HG02973 (cell line): ENCODE measurements around the gene CMTR1.

Source experiments
- ATAC-seq: cut with Tn5 transposase; IDR thresholded peaks from one replicate; pipeline ENCODE4 v1.9.1; 2021; ENCODE audit warnings: moderate library complexity; ENCODE audit not compliant: unreplicated experiment

CMTR1 gene

DNA sequence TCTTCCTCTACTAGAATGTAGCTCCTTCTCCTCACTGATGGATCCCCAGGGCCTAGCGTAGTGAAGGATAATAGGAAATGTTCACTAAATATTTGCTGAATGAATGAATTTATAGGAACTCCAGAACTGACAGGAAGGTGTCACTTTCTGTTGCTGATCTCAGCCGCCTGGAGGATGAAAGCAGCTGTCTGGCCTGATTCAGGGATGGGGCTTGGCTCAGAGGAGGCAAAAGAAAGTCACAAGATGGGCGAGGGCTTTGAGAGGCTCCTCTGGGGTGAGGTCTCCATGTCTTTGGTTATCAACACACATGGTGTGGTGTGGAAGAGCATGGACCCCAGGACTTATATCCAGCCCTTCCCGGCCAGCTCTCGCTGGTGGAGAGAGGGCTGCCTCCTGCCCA is 78.2 kb downstream of the CMTR1 start:
- ATAC-seq: no peak

DNA sequence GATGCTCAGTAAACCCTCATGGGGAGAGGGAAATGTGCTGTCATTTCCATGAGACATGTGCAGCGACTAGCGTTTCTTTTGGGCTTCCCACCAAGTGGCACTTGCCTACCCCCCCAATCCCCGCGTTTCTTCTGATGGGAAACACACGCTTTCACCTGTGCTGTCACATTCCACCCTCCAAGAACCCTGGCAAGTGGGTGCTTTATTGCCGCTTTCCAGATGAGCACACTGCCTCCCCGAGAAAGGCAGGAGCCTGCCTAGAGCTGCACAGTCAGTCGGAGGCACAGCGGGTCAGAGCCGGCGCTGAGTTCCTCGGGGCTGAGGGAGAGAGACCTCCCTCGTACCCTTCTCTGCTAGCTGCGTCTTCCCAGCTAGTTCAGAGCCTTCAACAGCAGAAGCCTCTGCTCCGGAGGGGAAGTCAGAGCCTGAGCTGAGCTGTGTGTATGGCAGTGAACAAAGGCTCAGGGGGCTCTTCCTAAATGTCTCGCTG is 78.9 kb downstream of the CMTR1 start:
- no peak for ATAC-seq

DNA sequence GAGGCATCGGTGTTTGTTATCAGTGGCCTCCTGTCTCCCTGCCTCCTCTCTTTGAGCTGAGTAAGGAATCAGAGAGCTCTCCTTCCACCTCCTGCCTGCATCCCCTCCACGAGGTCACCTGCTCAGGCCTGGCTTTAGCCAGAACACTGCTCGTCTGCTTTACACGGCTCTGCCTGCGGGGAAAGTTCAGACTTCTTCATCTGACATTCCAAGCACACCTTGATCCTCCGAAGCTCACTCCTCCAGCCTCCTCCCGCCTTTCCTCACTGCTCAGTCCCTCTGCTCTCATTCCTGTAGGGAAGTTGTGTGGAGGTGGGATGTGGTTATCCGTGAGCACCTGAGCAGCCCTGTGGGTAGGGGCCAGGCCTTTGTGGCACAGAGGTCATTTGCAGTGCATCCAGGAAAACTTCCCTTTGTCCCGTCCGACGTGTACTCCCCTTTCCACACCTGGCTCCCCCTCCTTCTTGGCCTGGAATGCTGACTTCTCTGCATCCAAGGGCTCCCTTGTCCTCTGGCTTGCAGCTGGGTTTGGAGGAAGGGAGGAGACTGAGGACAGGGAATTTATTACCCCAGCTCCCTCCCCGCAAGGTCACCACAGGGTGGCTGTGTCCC is 79.5 kb downstream of the CMTR1 start:
- no peak for ATAC-seq

DNA sequence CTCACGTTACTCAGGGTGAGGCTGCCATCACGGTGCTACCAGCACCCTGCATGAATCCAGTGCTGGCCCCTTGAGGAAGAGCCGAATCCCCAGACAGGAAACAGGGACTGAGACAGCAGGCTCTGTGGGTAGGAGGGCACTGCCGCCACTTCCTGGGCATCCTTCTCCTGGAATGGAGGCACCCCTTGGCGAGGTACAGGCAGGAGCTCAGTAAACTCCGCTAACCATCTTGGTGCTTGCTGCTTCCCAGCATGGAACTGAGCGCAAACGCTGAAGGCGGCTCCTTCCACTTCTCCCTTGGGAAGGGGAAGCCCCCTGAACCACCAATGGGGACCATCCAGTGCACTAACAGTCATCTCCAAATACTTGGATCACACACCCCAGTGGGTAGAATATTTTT is 80.1 kb downstream of the CMTR1 start:
- ATAC-seq: no peak

DNA sequence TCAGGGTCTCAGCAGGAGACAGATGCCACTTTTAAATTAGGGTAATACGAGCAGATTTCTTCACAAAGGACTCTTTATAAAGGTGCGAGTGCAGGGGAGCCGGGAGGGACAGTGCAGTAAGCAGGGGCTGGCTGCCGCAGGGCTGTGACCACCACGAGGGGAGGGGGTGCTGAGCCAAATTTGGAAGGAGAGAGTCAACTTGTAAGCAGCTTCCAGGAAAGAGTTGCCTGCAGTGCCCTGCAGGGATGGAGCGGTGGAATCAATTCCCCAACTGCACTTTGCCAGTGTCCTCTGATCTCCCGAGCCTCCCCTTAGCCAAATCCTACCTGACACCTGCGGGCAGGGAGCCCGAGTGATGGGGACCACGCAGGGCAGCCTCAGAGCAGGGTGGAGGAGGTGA is 80.6 kb downstream of the CMTR1 start:
- ATAC-seq: no peak

DNA sequence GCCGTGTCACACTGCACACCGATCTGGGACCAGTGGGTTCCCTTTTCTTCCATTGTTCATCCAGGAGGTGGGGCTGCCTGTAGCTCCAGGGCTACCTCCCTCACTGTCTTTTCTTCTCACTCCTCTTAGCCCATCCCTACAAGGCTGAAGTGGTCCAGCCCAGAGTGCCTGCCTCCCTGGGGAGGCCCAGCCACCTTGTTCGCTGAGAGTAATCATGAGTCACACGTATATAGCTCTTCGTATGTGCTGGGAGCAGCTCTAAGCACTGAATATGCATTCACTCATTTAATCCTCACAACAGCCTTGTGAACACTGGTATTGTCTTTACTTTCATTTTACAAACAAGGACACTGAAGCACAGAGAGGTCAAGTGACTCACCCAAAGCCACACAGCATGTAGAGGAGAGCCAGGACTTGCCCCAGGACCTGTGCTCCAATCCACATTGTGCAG is 81.3 kb downstream of the CMTR1 start:
- no peak for ATAC-seq

DNA sequence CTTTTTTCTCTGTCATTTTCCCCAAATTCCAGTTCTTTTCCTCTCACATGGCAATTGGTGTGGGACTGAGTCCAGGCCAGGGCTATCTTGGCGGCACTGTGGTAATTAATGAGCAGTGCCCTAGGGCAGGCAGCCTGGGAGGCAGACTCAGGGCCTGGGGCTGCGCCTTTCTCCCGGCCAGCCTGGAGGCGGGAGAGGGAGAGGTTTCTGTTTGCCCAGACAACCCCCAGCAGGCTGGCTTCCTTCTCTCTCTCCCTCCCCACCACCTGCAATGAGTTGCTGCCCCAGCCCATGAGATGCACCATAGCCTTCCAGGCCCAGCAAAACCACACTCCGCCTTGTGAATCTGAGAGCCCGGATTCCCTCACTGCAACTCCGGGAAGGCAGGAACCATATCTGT is 81.8 kb downstream of the CMTR1 start:
- ATAC-seq: no peak

DNA sequence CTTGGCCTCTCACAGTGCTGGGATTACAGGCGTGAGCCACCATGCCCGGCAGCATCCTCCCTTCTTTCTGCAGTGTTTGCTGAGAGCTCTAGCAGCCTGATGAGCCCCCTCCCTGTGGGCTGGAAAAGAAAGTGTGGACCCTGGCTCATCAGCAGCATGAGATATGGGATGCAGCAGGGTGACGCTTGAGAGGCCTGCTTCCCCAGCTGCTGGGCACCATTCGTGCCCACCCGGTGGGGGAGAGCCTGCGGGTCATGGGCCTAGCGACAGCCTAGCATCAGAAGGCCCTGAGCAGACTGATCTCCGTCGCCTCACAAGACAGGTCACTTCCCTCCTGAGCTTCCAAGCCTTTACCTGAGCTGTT is 82.7 kb downstream of the CMTR1 start:
- ATAC-seq: no peak

DNA sequence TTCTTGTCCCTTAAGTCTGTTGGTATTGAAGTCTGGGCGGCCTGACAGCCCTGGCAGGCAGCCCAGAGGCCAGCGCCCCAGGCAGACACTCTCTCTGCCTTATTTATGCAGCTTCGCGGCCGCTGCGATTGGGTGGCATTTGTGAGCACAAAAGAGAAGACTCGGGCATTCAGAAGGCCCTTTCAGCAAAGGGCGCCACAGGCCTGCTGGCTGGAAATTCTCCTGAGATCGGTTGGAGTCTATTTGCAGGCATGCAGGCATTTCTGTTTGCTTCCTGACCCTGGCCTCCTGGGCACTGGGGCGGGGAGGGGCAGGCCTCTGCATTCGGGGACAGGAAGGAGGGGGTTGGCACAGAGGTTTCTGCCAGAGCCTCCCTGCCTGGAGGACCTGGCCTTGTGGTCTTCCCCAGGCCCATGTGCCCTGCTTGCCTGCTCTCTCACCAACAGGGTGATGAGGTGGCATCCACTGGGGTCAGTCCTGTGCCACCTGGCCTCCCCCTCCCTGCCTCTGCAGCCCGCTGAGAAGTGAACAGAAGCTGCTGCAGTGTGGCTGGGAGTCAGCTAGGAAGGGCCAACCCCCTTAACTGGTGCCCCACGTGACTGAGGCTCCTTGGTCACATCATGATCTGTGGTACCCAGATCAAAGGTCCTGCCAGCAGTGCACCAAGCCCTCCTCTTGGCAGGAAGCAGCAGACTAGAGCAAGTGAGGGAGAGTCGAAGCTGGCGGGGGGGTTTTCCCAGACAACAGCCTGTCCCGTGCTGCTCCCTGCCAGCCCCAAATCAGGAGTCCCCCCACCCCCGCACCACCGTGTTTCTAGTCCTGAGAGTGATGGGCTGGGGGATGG is 83.3 kb downstream of the CMTR1 start:
- no peak for ATAC-seq

DNA sequence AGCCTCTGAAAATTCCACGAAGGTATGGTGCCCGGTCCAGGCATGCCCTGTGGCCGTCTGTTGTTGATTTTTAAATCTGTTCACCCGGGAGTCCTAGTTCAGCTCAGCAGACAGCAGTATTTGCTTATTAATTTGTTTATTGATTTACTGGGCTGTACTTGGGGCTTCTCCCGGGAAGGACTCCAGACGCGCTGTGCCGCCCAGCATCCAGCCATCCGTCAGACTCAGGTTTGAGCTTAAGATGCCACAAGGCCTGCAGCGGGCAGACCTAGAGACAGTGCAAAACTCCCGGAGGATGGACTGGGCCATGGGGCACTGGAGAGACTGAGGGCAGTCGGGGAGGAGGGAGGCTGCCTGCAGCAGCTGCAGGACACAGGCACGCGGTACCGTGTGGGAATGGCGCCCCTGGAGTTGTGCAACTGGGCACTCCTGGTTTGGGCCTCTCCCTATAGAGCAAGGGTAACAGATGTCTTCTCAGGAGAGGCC is 83.9 kb downstream of the CMTR1 start:
- ATAC-seq: no peak

DNA sequence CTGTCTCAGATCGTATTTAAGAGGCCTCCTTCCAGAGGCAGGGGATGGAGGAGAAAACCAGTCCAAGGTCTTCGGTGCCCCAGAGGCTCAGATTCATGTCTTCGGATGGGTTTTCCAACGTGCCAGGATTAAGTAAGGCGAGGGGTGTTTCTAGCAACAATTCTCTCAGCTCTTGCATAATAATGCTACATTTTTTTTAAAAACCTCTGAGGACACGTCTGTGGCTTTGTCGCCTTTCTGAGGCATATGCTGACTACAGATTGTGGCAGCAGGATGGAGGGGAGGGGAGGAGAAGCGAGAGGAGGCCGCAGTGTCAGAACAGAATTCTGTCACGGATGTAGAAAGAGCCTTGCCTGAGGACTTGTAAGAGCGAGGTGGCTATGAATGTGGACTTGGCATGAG is 84.4 kb downstream of the CMTR1 start:
- no peak for ATAC-seq

DNA sequence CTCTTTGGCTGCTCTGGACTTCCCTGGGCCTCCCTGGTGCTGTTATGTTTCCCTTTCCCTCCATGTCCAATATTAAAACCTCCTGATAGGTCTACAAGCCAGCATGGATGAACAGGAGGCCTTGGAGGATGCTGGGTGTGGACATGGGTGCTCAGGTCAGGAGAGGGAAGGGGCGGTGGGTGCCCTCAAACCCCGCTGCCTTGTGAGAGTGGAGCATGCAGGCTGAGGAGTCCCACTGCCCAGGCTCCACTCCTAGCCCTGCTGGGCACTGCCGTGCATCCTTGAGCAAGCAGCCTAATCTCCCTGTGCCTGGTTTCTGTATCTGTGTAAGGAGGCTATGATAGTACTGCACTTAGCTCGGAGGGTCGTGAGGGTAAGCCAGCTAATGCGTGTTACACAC is 85.1 kb downstream of the CMTR1 start:
- no peak for ATAC-seq

DNA sequence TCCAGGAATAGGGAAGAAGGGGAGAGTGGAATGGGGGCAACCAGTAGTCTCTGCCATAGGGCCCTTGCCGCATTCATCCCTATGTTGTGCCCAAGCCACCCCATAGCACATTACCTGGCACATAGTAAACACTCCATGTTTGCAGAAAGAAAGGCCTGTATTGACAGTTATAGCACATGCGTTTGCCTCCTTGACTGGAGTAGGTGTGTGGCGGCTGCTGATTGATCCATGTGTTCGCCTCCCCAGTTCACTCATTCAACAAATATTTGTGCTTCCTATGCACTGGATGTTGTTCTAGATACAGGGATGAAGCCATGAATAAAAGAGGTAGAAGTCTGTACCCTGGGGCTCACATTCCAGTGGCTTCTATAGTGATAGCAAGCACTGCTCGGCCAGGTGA is 86.4 kb downstream of the CMTR1 start:
- no peak for ATAC-seq

DNA sequence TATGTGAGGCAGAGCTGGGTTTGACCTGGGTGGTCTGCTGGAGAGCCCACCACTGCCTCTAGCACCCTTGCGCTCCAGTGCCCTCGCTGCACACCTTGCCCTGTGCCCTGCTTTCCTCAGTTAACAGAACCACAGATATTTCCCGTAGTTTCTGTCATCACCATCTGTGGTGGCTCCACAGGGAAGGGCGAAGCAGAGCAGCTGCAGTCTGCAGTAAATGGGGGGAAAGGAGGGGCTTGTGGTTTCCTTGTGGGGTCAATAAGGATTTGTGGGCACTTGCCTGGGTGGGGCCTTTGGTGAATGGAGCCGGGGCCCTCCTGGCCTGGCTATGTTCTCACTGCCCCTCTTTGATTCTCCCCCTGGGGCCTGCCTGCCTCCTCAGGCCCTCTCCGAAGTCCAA is 87.9 kb downstream of the CMTR1 start:
- no peak for ATAC-seq

DNA sequence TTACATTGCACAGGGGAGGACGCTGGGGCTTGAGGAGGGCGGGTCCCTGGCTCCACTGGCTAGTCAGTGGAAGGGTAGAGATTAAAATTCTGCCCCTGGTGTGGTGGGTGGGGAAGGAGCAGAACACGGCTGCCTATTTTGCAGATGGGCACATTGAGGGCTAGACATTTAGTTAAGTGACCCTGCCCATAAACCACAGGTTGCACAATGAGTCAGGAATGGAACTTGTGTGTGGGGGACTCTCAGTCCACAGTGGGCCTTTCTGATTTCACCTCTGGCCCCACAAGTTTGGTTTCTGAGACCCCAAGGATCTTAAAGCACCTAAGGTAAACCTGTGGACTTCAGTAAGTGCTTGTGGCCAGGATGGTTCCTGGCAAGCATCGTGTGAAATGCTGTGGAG is 88.7 kb downstream of the CMTR1 start:
- ATAC-seq: no peak

DNA sequence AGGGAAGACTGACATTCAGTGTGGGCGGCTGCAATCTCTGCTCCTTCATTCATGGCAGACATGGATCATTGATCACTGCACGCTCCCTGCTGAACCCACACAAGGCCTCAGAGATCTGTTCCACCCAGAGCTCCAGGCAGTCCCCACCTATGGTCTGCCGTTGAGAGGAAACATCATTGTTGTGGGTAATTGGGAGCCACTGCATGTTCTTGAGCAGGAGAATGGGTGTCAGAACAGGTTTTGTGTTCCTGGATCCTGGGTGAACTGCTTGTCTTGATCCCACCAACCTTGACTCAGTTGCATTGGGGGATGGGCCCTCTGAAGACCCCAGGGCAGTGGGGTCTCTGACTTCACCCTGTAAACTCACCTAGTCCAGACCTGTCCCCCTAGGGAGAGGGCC is 89.8 kb downstream of the CMTR1 start:
- no peak for ATAC-seq

DNA sequence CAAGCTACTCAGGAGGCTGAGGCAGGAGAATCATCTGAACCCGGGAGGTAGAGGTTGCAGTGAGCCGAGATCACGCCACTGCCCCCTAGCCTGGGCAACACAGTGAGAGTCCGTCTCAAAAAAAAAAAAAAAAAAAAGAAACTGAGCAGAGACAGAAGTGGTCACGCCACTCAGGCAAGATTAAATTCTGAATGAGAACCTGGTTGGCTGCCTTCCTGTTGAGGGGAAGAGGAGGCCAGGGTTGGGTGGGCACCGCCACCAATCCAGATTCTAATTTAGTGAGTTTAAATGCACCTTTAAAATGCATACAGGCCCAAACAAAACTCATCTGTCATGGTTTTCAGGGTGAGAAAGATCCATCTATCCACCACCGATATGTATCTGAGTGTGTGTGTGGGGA is 90.4 kb downstream of the CMTR1 start:
- no peak for ATAC-seq

DNA sequence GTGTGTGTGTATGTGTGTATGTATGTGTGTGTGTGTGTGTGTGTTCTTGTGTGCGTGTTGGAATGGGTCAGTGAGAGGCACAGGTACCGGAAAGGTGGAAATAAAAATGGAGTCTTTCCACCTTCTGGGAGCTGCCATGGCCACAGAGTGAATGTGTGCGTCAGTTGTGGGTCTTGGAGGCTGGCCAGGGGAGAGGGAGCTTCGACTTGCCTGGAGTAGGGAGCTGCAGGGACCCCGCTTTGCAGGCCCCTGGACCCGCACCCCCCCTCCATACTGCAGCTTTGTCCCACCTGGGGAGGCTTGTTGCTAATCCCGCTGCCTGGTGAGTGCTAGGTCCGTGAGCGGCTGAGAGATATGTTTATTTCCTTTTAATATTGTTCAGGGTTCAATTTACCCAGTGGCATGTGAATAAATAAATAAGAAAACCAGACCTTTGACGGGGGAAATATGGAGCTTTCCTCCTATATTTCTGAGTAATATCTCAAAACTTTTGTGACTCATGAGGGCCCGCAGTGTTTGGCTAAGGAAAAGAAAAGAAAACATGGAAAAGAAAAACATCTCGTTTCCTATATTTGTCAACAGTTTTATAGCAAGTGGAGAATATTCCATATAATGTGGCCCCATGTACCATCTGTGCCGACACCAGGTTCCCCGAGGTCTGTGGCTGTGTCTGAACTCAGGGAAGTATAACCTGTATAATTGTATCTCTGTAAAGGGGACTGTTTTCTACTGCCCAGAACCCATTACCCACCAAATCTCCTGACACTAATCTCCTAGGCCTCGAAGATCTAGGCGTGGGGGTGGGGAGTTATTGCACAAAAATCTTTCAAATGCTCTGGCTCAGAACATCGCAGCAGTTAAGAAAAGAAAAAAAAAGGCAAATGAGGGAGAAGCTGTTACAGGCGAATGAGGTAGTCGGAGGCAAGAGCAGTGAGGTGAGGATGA is 91.3 kb downstream of the CMTR1 start:
- ATAC-seq: no peak

DNA sequence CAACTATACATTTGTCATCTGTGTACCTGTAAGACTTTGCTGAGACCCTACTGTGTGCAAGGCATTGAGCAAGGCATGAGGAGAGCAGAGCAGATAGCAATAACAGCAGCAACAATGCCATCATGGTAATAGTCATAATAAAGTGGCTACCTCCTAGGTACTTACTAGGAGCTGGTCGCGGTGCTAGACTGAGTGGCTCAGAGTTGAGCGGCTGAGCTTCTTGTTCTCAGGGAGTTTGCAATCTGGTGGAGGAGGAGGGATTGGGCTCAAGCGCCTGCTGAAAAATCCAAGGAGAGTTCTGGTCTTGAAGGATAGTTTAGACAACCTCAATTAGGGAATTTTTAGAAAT is 91.9 kb downstream of the CMTR1 start:
- ATAC-seq: no peak

DNA sequence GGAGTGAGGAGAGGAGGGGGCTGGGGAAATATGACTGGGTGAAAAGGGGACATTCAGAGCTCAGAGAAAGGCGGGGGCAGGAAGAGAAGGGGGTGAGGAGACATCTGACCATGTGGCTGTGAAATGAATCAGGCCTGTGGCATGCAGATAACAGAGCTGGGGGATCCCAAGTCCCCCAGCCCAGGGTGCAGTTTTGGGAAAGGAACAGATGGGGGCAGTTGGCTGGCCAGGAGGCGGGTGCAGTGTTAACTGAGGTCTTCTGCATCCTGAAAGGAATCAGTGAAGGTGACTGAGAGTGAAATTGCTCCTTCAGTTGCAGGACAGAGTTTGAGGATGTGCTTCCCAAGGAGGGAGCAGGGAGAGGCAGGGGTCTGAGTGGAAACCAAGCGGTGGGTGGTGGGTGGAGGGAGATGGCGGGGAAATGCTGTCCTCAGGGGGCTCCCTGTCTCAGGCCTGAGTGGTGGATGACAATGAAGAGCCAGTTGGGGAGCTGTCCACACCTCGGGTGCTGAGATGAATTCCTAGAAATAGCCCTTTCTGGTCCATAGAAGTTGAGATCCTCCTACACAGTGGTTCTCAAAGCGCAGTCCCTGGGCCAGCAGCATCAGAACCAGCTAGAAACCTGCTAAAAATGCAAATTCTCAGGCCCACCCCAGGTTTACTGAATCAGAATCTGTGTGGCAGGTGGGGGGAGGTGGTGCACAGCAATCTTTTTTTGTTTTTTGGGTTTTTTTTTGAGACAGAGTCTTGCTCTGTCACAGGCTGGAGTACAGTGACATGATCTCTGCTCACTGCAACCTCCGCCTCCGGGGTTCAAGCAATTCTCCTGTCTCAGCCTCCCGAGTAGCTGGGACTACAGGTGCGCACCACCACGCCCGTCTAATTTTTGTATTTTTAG is 92.7 kb downstream of the CMTR1 start:
- ATAC-seq: no peak
